KOPT-K1 (cell line): ENCODE data around the gene ANKRD45.
"Not testable (repeated sequence)": the region's sequence is repeated elsewhere in the genome, so short reads cannot be mapped to it uniquely, and the experiment has no call there.

Experiments used
- H3K27ac ChIP-seq: fragments of 200-600 bp; sonication (generic); 2 replicates; pipeline ENCODE4 v1.5.1; 2016; ENCODE audit warnings: antibody characterized with exemption, mild to moderate bottlenecking, low read depth, low read length; ENCODE audit not compliant: poor library complexity, severe bottlenecking
- H3K36me3 ChIP-seq: fragments of 200-600 bp; sonication (generic); 2 replicates; pipeline ENCODE4 v1.5.1; 2017; ENCODE audit warnings: antibody characterized with exemption, mild to moderate bottlenecking, low read length, moderate library complexity; ENCODE audit not compliant: insufficient read depth
- H3K9me3 ChIP-seq: fragments of 200-600 bp; sonication (generic); 2 replicates; pipeline ENCODE4 v1.5.1; 2017; ENCODE audit warnings: antibody characterized with exemption, low read length, mild to moderate bottlenecking; ENCODE audit not compliant: insufficient read depth, poor library complexity, severe bottlenecking

The ANKRD45 gene

DNA sequence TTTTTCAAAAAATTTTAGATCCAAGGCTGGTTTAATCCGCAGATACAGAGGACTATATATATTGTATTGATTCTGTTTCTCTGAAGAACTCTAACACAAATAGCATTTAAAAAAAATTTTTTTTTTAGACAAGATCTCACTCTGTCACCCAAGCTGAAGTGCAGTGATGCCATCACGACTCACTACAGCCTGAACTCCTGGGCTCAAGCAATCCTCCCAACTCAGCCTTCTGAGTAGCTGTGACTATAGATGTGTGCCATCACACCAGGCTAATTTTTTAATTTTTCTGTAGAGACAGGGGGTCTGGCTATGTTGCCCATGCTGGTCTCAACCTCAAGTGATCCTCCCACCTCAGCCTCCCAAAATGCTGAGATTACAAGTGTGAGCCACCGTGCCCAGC, 3.0 kb downstream of the ANKRD45 start:
- no peaks in the 10 kb centered on the region for H3K9me3 ChIP-seq
- H3K27ac ChIP-seq = no peak overlapping the region
- no peaks in the 10 kb centered on the region for H3K36me3 ChIP-seq

DNA sequence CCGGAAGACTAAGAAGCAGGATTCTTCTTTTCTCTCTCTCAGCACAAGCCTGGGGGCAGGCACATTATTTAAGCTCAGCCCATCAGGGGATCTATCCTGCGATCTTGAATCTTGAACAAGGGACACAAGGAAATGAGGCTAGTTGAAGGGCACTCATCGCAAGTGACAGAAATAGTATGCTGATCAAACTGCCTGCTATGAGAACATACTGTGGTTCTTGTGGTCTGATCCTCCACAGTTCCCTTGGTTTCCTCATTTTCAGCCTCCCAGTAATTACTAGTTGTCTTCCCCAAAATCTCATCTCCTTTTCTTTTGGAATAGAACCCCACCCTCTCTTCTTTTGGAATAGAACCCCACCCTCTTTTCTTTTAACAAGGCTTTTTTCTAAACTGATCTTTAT, 6.5 kb downstream of the ANKRD45 start:
- Histone ChIP-seq H3K9me3 (no peaks in the 10 kb centered on the region), H3K27ac (no peak overlapping the region), H3K36me3 (no peaks in the 10 kb centered on the region)

DNA sequence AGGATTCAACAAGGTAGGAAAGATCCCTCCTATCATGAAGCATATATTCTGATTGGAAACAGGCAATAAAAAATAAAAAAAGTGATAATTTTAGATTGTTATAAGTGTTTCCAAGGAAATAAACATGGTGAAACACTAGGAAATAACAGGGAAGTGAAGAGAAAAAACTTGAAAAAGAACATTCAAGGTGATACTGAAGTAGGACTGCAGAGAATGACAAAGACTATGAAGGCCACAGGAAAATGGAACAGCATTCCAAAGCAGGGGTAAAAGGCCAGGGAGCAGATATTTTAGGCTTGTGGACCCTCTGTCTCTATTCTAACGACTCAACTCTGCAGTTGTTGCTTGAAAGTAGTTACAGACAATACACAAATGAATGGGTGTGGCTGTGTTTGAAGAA, 7.9 kb downstream of the ANKRD45 start:
- Histone ChIP-seq H3K36me3 (no peaks in the 10 kb centered on the region), H3K27ac (no peak overlapping the region), H3K9me3 (no peaks in the 10 kb centered on the region)

DNA sequence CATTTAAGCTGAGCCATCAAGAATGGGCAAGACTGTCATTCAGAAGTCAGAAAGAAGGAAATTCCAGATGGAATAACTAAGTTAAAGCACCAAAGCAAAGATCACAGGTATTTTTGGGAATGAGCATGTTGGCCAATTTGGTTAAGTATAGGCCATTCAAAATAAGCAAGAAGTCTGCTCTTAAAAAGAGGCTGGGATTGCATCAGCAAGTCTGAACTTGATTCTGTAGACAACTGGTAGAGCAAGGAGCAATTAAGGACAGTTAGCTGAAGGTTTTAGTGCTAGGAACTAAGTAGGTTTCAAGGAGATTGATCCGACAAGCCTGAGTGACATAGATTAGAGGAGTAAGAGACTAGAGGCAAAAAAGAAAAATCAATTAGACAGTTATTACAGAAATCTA, 8.4 kb downstream of the ANKRD45 start:
- Histone ChIP-seq H3K36me3 (no peaks in the 10 kb centered on the region), H3K27ac (no peak overlapping the region), H3K9me3 (no peaks in the 10 kb centered on the region)

DNA sequence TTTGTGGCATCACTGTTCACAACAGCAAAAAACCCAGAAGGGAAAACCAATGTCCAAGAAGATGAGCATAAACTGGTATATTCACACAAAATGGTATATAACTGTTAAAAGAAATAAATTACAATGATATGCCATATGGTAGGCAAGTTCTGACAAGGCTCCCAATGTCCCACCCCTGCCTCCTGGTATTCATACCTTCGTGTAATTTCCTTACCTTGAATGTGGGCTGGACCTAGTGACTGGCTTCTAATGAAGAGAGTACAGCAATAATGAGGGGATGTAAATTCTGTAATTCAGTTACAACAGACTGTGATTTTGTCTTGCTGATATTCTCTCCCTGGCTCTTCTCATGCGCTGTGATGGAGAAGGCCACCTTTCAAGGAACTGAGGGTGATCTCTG, 9.3 kb downstream of the ANKRD45 start:
- Histone ChIP-seq H3K36me3 (no peaks in the 10 kb centered on the region), H3K9me3 (no peaks in the 10 kb centered on the region), H3K27ac (no peak overlapping the region)

DNA sequence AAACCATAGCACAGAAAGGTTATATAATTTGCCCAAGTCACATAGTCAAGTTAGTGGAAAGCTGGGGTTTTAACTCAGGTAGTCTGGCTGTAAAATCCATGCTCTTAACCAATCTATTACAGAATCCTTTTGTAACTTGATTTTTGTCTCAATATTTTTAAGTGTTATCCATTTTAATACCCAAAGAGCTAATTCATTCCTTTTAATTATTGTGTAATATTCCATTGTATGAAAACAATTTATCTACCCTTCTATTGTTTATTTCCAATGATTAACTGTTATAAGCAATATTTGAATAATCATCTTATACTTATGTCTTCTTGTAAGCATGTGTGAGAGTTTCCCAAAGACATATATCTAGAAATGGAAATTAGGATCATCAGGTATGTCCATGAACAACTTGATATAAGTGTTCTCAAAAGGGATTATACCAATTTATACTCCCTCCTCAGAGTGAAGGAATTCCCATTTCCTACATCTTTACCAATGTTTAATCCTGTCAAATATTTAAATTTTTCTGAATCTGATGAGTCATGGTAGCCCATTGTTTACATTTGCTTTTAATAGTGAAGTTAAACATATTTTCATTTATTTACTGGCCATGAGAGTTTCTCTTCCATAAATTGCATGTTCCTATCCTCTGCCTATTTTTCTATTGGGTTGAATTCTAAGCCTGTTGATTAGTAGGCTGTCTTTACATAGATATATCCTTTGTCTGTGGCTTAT, 20.6 kb downstream of the ANKRD45 start:
- no peaks in the 10 kb centered on the region for H3K9me3 ChIP-seq
- H3K36me3 ChIP-seq = no peaks in the 10 kb centered on the region
- no peak overlapping the region for H3K27ac ChIP-seq

DNA sequence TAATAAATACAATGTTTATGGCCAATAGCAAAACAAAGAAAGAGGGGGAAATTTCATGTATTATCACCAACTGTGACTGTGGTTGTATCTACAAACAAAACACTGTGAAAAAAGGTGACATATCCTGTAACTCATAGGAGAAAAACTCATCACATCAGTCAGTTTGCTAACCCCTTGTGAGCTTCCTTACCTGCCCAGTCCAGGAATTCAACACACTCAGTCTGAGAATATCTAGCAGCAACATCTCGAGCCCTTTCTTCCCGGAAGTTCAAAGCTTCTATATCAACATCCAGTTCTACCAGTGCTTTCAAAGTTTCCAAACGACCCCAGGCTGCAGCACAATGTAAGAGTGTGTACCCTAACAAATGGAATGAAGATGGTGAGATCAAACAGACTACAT, 23.0 kb downstream of the ANKRD45 start:
- Histone ChIP-seq H3K36me3 (no peaks in the 10 kb centered on the region), H3K27ac (no peak overlapping the region), H3K9me3 (no peaks in the 10 kb centered on the region)

DNA sequence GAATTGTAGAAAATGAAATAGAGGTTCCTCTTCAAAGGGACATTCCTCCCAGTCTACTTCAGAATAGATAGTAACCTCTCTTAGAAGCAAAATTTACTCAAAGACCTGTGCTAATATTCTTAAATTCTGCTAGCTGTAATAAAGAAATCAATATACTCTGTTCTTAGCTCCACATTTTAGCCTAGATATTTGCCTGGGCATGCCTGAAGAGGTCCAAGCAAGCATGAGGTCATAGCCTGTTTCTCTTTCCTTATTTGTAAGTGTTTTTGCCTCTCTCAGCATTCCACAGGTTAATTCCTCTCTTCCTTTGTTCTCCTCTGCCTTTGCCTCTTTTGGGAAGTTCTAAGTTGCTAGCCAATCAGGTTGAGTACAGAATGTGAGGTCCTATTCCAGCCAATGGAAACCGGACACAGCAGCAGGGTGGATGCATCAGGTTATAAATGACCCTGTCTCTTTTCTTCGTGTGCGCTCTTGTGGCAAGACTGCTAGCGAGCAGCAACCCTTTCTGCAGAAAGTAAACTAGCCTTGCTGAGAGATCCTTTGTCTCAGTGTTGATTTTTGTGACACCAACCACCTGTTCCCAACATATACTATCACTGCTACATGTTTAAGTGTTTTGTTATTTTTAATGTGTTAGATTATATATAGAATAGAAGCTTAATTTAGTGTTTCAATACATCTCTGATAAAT, 27.1 kb downstream of the ANKRD45 start:
- H3K9me3 ChIP-seq, H3K36me3 ChIP-seq, H3K27ac ChIP-seq: not testable (repeated sequence)

DNA sequence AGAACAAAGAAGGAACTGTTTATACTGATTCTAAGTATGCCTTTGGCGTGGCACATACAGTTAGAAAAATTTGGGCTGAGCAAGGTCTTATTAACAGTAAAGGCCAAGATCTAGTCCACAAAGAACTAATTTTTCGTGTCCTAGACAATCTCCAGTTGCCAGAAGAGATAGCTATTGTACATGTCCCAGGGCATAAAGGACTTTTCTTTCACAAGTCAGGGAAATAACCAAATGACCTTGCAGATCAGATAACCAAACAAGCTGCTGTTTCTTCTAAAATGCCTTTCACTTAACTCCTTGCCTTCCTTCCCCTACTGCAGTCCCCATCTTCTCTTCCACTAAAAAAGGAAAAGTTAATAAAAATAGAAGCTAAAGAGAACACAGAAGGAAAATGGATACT, 30.5 kb downstream of the ANKRD45 start:
- H3K27ac ChIP-seq = no peak overlapping the region
- peaks cover 4% of the 10 kb centered on the region for H3K9me3 ChIP-seq
- no peaks in the 10 kb centered on the region for H3K36me3 ChIP-seq

DNA sequence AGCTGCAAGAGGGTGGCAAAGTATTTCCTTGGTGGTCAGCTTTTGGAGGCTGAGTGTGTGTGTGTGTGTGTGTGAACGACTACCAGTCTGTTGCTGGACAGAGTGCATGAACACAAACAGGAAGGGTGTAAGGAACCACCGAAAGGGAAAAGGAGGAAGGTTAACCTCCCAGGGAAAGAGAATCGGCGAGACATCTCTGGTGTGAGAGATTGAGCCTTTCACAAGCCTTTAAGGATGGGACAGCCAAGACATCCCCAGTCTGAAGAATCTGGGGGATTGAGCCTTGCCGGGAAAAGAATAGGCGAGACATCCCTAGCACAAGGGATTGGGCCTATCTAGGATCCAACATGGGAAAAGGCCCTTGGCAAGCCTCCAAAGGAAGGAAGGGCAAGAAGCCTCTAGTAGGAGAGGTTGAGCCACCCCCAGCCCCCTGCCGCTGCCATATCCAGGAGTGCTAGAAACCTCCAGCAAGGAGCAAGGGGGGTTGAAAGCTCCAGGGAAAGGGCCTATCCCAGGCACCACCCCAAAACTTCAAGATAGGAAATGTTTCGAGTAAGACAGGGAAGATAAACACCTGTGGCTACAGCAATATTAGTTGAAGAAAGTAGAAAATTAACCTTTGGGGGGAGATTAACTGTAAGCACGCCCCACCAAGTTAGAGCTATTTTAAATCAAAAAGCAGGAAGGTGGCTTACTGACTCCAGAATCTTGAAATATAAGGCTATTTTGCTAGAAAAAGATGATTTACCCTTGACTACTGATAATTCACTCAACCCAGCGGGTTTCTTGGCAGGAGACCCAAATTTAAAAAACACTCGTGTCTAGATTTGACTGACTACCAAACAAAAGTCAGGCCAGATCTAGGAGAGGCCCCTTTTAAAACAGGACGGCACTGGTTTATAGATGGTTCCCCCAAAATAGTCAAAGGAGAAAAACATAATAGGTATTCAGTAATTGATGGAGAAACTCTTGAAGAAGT, 31.3 kb downstream of the ANKRD45 start:
- Histone ChIP-seq H3K27ac (no peak overlapping the region), H3K36me3 (no peaks in the 10 kb centered on the region), H3K9me3 (peaks cover 4% of the 10 kb centered on the region)

DNA sequence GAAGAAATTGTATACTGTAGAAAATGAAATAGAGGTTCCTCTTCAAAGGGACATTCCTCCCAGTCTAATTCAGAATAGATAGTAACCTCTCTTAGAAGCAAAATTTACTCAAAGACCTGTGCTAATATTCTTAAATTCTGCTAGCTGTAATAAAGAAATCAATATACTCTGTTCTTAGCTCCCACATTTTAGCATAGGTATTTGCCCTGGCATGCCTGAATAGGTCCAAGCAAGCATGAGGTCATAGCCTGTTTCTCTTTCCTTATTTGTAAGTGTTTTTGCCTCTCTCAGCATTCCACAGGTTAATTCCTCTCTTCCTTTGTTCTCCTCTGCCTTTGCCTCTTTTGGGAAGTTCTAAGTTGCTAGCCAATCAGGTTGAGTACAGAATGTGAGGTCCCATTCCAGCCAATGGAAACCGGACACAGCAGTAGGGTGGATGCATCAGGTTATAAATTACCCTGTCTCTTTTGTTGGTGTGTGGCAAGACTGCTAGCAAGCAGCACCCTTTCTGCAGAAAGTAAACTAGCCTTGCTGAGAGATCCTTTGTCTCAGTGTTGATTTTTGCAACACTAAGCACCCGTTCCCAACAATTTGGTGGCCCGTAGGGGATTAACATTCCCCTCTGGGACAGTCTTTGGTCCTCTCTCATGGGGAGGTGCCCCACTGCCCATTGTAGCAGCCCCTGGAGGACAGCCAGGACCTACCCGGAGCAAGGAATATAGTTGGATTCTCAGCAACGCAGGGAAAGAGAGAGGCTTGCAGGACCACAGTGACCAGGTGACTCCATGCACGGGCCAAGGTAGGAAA, 32.2 kb downstream of the ANKRD45 start:
- not testable (repeated sequence) for H3K27ac ChIP-seq, H3K36me3 ChIP-seq, H3K9me3 ChIP-seq

DNA sequence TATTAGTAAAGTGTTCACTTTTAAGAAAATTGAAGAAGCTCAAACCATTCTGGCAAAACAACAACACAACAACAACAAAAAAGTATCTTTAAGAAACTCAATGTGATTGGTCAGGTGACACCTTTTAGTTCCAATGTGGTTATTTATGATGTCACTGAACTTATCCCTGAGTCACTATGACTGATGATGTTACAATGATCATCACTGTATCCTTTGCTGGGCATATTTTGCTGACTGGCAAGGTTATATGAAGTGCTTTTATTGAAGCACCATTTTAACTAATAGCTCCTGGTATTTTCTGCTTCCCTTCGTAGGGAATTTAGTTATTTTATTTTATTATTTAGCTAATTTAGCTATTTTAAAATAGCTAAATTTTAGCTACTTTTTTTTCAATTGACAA, 34.5 kb downstream of the ANKRD45 start, which contains the start of gene TEX50:
Gene TEX50, plus strand, starts transcription at position 223 of the 400 bp plus-strand sequence. CDS start 184 bp downstream, outside the sequence.
- peaks cover 4% of the 10 kb centered on the region for H3K9me3 ChIP-seq
- H3K27ac ChIP-seq = no peak within 1 kb of the TSS
- H3K36me3 ChIP-seq = no peaks in the 10 kb centered on the region

DNA sequence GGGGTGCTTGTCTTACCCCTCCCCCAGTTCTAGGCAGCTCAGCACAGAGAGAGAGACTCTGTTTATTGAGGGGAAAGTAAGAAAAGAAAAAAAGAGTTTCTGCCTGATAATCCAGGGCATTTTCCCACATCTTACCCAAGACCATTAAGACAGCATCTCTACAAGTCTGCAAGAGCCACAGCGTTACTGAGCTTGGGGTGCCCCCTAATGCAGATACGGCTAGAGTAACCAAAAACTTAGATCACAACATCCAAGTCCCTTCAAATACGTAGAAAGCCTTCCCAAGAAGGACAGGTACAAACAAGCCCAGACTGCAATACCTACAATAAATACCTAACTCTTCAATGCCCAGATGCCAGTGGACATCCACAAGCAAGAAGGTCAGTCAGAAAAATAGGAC, 40.8 kb downstream of the ANKRD45 start:
- no peaks in the 10 kb centered on the region for H3K36me3 ChIP-seq
- no peak overlapping the region for H3K27ac ChIP-seq
- H3K9me3 ChIP-seq = no peaks in the 10 kb centered on the region

DNA sequence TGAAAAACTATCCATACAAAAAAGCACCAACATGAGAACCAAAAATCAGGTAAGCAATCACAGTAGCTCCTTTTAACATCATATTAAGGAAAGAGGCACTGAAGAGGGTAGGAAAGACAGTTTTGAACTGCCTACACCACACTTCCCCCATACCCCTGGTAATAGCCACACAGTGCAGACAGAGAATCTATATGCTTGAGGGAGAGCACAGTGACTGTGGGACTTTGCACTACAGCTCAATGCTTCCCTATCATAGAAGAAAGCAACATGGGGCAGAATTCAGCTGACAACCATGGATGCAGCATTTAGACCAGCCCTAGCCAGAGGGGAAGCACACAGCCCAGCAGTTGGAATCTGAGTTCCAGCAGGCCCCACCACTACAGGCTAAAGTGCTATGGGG, 42.4 kb downstream of the ANKRD45 start:
- Histone ChIP-seq H3K36me3 (no peaks in the 10 kb centered on the region), H3K9me3 (no peaks in the 10 kb centered on the region), H3K27ac (no peak overlapping the region)
